Heart right ventricle (tissue), 16 donors: ENCODE results near the gene PRPF8. TPM values are rescaled to one million over a fixed set of nuclear protein-coding genes. Genes with fewer than 3 reads are reported as not detected.

Experiments
- ATAC-seq, 8 donors: fragments of 200-7000 bp; cut with Tn5 transposase; one replicate each; pipeline ENCODE4 v1.9.1; 2020; ENCODE audit warnings: mild to moderate bottlenecking in 8 of 8, moderate library complexity in 8 of 8, moderate number of reproducible peaks in 1 of 8
- DNase-seq, 2 donors: peaks; one replicate each; pipeline ENCODE4 v3.0.0-alpha.2; 2020
- H3K27ac ChIP-seq, 10 donors: fragments of 200-600 bp; sonication (generic) in 2 of 10; one replicate each; pipeline versions ENCODE4 v1.5.0 to v1.8.0; 2020 to 2022; ENCODE audit warnings: mild to moderate bottlenecking in 3 of 10
- H3K27me3 ChIP-seq, 7 donors: fragments of 200-600 bp; one replicate each; pipeline ENCODE4 v1.8.0; 2021 to 2022; ENCODE audit warnings: mild to moderate bottlenecking in 2 of 7
- H3K36me3 ChIP-seq, 9 donors: fragments of 200-600 bp; sonication (generic) in 1 of 9; one replicate each; pipeline versions ENCODE4 v1.5.0 to v1.8.0; 2020 to 2022; ENCODE audit warnings: mild to moderate bottlenecking in 2 of 9
- H3K4me1 ChIP-seq, 9 donors: fragments of 200-600 bp; sonication (generic) in 1 of 9; one replicate each; pipeline versions ENCODE4 v1.5.0 to v1.8.0; 2020 to 2022; ENCODE audit warnings: mild to moderate bottlenecking in 4 of 9
- H3K4me3 ChIP-seq, 10 donors: fragments of 200-600 bp; sonication (generic) in 2 of 10; one replicate each; pipeline versions ENCODE4 v1.5.0 to v1.8.0; 2020 to 2022; ENCODE audit warnings: mild to moderate bottlenecking in 7 of 10, moderate library complexity in 2 of 10
- H3K9me3 ChIP-seq, 11 donors: fragments of 200-600 bp in 10 of 11; sonication (generic) in 2 of 11; one replicate each; pipeline versions ENCODE4 v1.5.0 to v1.8.0; 2013 to 2022; ENCODE audit warnings: mild to moderate bottlenecking in 2 of 11, control low read depth in 1 of 11, moderate library complexity in 1 of 11
- CTCF ChIP-seq, 9 donors: fragments of 200-600 bp; sonication (generic) in 2 of 9; IDR thresholded peaks; one replicate each; pipeline versions ENCODE4 v1.5.0 to v1.8.0; 2021 to 2022; ENCODE audit warnings: antibody characterized with exemption in 9 of 9, mild to moderate bottlenecking in 5 of 9, moderate library complexity in 1 of 9
- WGBS, 2 donors: extraction: QIAGEN DNeasy Blood & Tissue Kit; methylation state at CpG; one replicate each; pipeline ENCODE4 v1.1.7; 2013; ENCODE audit warnings: inconsistent platforms in 1 of 2; 5-methylcytosine and 5-hydroxymethylcytosine counted together
- intact Hi-C, 10 donors: fragments of 100-400 bp; cut with DNase I; formaldehyde crosslinking; loops; one replicate each; pipeline versions ENCODE4 v1.11.1 to v1.14.2; 2022
- polyA plus RNA-seq, 2 donors: library from polyadenylated mRNA; stranded (reverse); fragments of 200-250 nt; gene quantifications; one replicate each; pipeline ENCODE4 v1.2.3, GENCODE V29; 2013
- total RNA-seq, 10 donors: library from RNA; stranded (reverse); fragmentation: NEBNext Ultra II Directional in 3 of 10; extraction: Animal tissue kit (Norgen Biotek cat#: 25700) in 3 of 10; gene quantifications; one replicate each; pipeline versions ENCODE4 v1.2.1 to v1.2.4, GENCODE V29; 2021 to 2023
- donor health status: Arrhythmogenic right ventricular cardiomyopathy.
- donor health status: ischemic (EF 13 %, LVEDD 7.1; RV severe dilation, severe dysfunction).
- donor health status: healthy with polysubstance abuse.
- donor health status: DM: no; HTN: yes; CAD: no.
- donor health status: DM: no; HTN: no; CAD: no.
- donor health status: ischemic (EF 25% LVEDD 6.9; RV normal size, moderate dysfunction).
- donor health status: ischemic (EF 25% LVEDD 5.7; RV mildly dilated, moderate dysfunction).
- donor health status: healthy.
- donor health status: DM: yes; HTN: yes; CAD: no.
- donor health status: Ischemic cardiomyopathy.
- donor health status: ischemic (EF 35%, LVEDD 5.7; RV mildly dilated, moderate dysfunction).
- donor health status: nonischemic (EF 11% LVEDD 7.7; RV severe dilation, severe dysfunction).
- donor health status: DM: yes; HTN: yes; CAD: no.
- donor health status: PGD.
- donor health status: ischemic (EF 29% LVEDD 5.4; RV normal size, mild dysfunction).
- donor health status: nonischemic (EF 23%, LVEDD 6.1; RV moderate dilation, normal function).

The PRPF8 gene
- total and polyA plus RNA-seq, 12 donors = 79.1 to 205 (median 173) TPM

- intact Hi-C loops = loop anchor here in 6 of 10 donors (2.0 to 10.0 kb wide), 7 partner anchors 20 to 394 kb away; partner anchors contain the start of gene SLC43A2 (in 1 of the 6)
- peaks cover 41 to 68% (median 61%) of the 10 kb centered on the region in 9 donors for H3K4me1 ChIP-seq
Observed at GRCh38 chr17:1648173-1648962, 36.3 kb downstream of the PRPF8 start.

GRCh38 chr17:1647802-1648171 is 36.9 kb downstream of the PRPF8 start:
- intact Hi-C loops = loop anchor here in 6 of 10 donors (2.0 to 10.0 kb wide), 7 partner anchors 19 to 393 kb away; partner anchors contain the start of gene SLC43A2 (in 1 of the 6)
- Histone ChIP-seq H3K27ac (peak overlapping the region; percentile 89 to 100 (median 94)), H3K4me3 (peak overlapping the region in 9 of 10 donors; percentile 60 to 91 (median 69)), H3K27me3 (no peaks in the 10 kb centered on the region), H3K36me3 (peaks cover 0 to 41% (median 23%) of the 10 kb centered on the region in 9 donors), H3K9me3 (no peaks in the 10 kb centered on the region), H3K4me1 (peaks cover 41 to 68% (median 61%) of the 10 kb centered on the region in 9 donors)
- DNase-seq (no peak), ATAC-seq (no peak)
- WGBS, 2 donors = 54 to 55% methylated on average over 11 of the region's 11 CpGs
- no peak for TF ChIP-seq CTCF (IDR thresholded peaks at IDR 0.05)

More at GRCh38 chr17:1648173-1648962, 36.3 kb downstream of the PRPF8 start:
- 2% methylated on average over 52 to 54 of the region's 54 CpGs for WGBS, 2 donors
- peaks cover 0 to 47% (median 29%) of the 10 kb centered on the region in 9 donors for H3K36me3 ChIP-seq
- H3K9me3 ChIP-seq = no peaks in the 10 kb centered on the region
- H3K27me3 ChIP-seq = no peaks in the 10 kb centered on the region
- H3K27ac ChIP-seq = peak overlapping the region; percentile 89 to 100 (median 94)
- TF ChIP-seq CTCF (IDR thresholded peaks at IDR 0.05) = no peak
- peak overlapping the region; percentile 23 to 91 (median 69) for H3K4me3 ChIP-seq
- DNase-seq = peak; percentile 53 to 63
- peak in 7 of 8 donors; percentile 1 to 66 (median 20) for ATAC-seq

DNA sequence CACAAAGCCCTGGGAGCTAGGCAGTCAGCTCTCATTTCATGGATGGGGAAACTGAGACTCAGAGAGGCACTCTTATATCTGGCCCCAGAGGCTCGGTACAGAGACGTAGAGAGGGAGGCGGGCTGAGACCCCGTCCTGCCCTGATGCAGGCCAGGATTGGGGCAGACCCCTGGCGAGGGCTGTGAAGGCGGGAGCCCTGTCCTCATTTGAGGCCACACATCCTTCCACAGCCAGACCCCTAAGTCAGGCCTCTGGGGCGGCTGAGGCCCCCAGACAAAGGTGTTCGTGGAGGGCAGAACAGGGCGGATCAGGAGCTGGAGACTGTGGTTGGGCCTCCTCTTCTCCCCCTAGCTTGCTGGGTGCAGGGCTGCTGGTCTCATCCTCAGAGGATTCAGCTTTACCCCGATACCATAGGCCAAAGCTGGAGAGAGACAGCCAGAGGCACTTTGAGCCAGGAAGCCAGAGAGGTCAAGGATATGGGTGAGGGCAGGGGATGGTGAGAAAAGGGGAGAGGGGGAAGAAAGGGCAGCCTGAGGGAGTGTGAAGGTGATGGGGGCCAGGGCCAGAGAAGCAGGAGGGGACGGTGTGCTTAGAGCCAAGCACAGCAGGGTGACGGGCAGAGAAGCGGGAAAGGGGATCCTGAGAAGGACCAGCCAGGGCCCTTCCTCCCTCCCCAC is 38.3 kb downstream of the PRPF8 start:
- Histone ChIP-seq H3K36me3 (peaks cover 0 to 31% (median 9%) of the 10 kb centered on the region in 9 donors), H3K27ac (peak overlapping the region; percentile 61 to 95 (median 89)), H3K4me3 (peak overlapping the region in 8 of 10 donors; percentile 45 to 68 (median 59)), H3K9me3 (no peaks in the 10 kb centered on the region), H3K27me3 (no peaks in the 10 kb centered on the region), H3K4me1 (peaks cover 41 to 68% (median 61%) of the 10 kb centered on the region in 9 donors)
- no peak for TF ChIP-seq CTCF (IDR thresholded peaks at IDR 0.05)
- intact Hi-C loops = loop anchor here in 6 of 10 donors (5.0 to 10.0 kb wide), 4 partner anchors 69 to 392 kb away; no protein-coding TSS in a partner anchor
- no peak for DNase-seq
- ATAC-seq = no peak
- WGBS, 2 donors = 82 to 89% methylated on average over 13 of the region's 13 CpGs
